ENCODE measurements around the gene AP4B1.
"Not testable (repeated sequence)": the region's sequence is repeated elsewhere in the genome, so short reads cannot be mapped to it uniquely, and the experiment has no call there.

Gene AP4B1

DNA sequence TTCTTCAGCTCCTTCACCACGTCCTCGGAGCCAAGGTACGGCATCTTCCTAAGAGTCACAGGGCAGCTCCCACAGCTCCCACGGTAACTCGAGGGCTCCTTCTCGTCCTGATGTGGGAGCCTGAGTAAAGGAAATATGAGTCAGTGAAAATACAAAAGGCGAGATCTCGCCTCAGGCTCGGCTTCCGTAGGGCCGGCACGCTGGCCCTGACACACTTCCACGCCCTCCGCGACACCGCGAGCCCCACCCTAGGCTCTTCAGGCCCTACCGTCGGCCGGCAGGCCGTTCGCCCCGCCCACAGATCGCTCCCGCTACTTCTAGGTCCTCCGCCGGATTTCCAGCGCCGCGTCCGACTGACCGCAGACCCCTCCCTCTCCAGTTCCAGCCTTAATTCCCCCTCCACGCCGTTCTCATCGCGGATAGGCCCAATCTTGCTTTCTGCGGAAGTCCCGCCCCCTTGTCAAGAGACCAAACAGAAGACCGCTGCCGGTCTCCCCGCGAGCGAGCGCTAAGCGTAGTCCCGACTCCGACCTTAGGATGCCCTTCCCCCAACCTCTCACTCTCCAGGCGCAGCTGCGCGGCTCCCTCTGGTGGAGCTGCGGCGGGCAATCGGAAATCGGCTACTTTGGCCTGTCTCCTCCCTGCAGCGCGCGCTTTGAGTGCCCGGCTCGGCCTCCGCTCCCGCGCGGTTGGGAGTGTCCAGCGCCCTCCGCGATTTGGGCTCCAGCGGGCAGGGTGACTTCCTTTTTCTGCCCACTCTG is at the start of gene AP4B1, which contains the start of gene DCLRE1B:
Gene AP4B1, minus strand, starts transcription at position 126 of the 761 bp plus-strand sequence. Its CDS starts 82 bp downstream, at position 44.
Gene DCLRE1B, plus strand, starts transcription at position 653 of the 761 bp plus-strand sequence. CDS start 261 bp downstream, outside the sequence.
- Histone ChIP-seq H3K36me3 (ENCODE audit: insufficient read depth, low read length) (peaks cover 10% of the 10 kb centered on the region; the same call in 1 of the 2 replicates), H3K4me1 (ENCODE audit: insufficient read depth, low read length) (peaks cover 3% of the 10 kb centered on the region), H3K9me3 (ENCODE audit: control insufficient read depth, insufficient read depth, low read length) (no peaks in the 10 kb centered on the region), H3K9ac (ENCODE audit: low read depth, low read length) (peak within 1 kb of the TSS; percentile 94)

DNA sequence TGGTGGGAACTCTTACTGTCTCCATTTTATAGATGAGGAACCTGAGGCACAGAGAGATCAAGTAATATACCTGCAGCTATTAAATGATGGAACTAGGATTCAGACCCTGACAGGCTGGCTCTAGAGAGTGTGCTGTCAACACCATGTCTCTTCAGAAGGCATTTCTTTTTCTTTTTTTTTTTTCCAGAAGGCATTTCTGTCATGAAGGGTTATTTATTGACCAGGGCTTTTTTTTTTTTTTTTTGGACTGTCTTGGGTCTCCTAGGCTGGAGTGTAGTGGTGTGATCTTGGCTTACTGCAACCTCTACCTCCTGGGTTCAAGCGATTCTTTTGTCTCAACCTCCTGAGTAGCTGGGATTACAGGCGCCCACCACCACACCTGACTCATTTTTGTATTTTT is 47.1 kb upstream of the AP4B1 start:
- H3K36me3 ChIP-seq (ENCODE audit: insufficient read depth, low read length): no peaks in the 10 kb centered on the region; the same call in 1 of the 2 replicates

DNA sequence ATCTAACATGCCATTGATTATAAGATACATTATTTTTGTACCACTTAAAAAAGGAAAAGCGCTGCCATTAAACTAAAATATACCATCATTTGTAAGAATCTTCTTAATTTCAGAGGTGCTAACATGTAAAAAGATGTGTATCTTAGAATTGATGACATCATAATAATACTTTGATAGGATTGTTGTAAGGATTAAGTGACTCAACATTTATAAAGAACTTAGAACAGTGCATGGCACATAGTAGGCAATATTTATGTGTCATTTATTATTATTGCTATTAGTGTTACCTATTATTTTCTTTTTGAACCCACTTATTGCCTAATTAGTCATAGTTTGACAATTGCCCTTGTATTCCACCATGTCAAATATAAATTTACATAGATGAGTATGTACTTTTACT is 46.3 kb upstream of the AP4B1 start:
- no peaks in the 10 kb centered on the region for H3K36me3 ChIP-seq (ENCODE audit: insufficient read depth, low read length)
- no peaks in the 10 kb centered on the region for H3K9me3 ChIP-seq (ENCODE audit: control insufficient read depth, insufficient read depth, low read length)
- H3K4me1 ChIP-seq (ENCODE audit: insufficient read depth, low read length): peaks cover 4% of the 10 kb centered on the region; the same call in 1 of the 2 replicates
- H3K9ac ChIP-seq (ENCODE audit: low read depth, low read length): no peak overlapping the region

More for the DNA sequence above, 47.1 kb upstream of the AP4B1 start:
- no peak overlapping the region for H3K9ac ChIP-seq (ENCODE audit: low read depth, low read length)
- no peaks in the 10 kb centered on the region for H3K9me3 ChIP-seq (ENCODE audit: control insufficient read depth, insufficient read depth, low read length)
- no peaks in the 10 kb centered on the region; the same call in 1 of the 2 replicates for H3K4me1 ChIP-seq (ENCODE audit: insufficient read depth, low read length)

DNA sequence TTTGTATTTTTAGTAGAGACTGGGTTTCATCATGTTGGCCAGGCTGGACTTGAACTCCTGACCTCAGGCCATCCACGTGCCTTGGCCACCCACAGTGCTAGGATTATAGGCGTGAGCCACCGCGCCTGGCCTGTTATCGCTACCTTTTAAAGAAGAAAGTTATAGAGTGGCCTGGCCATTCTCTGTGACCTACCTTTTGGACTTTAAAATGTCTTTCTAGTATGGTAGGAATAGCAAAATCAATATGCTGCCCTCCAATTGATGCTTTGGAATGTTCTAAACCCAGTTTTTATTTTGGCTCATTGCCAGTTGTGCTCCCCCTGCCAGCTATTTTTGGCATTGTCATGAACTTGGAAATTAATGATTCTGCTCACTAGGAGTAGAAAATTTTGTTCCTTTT is 44.4 kb upstream of the AP4B1 start:
- Histone ChIP-seq H3K36me3 (ENCODE audit: insufficient read depth, low read length) (no peaks in the 10 kb centered on the region), H3K9me3 (ENCODE audit: control insufficient read depth, insufficient read depth, low read length) (no peaks in the 10 kb centered on the region), H3K4me1 (ENCODE audit: insufficient read depth, low read length) (peaks cover 5% of the 10 kb centered on the region; the same call in 1 of the 2 replicates), H3K9ac (ENCODE audit: low read depth, low read length) (no peak overlapping the region)

DNA sequence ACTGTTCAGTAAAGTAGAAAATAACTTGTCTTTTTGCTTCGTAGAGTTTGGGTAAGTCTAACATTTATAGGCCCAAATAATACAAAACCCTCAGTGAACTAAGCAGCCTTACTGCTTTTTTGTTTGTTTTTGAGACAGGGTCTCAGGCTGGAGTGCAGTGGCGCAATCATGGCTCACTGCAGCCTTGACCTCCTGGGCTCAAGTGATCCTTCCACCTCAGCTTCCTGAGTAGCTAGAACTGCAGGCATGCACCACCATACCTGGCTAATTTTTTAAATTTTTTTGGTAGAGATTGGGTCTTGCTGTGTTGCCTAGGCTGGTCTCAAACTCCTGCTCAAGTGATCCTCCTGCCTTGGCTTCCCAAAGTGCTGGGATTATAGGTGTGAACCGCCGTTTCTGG is 43.6 kb upstream of the AP4B1 start:
- not testable (repeated sequence) for H3K36me3 ChIP-seq (ENCODE audit: insufficient read depth, low read length); H3K9me3 ChIP-seq (ENCODE audit: control insufficient read depth, insufficient read depth, low read length); H3K9ac ChIP-seq (ENCODE audit: low read depth, low read length); H3K4me1 ChIP-seq (ENCODE audit: insufficient read depth, low read length)

DNA sequence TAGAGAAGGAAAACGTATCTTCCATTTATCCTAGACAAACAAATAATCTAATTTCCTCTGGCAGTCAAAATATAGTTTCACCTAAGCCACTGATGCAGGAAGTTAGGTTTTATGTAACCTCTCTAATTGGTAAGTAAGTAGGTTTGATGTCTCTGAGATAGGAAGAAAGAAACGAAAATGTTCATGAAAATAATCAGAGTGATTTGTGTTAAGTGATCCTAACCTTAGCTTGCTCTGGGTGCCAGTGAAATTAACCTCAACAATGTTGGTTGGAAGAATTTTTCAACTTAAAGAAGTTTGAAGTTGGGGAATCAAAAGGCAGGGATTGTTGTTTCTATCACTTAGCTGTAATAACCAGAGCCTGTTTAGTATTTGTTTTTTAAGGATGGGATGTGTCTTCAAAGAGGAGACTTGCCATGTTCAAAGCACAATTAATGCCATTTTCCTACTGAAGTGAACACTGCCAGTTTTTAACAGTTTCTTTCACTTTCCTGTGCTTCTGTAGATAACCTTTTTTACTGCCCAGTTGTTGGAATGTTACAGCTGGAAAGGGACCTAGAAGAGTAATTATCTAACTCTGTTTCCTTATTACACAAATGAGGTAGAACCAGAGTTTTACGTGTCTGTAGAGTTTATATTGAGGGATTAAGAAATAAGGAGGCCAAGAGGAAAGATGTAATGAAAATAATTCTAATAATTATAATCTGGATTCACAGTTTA is 42.9 kb upstream of the AP4B1 start:
- Histone ChIP-seq H3K9me3 (ENCODE audit: control insufficient read depth, insufficient read depth, low read length) (no peaks in the 10 kb centered on the region), H3K36me3 (ENCODE audit: insufficient read depth, low read length) (no peaks in the 10 kb centered on the region), H3K4me1 (ENCODE audit: insufficient read depth, low read length) (peaks cover 5% of the 10 kb centered on the region; the same call in 1 of the 2 replicates), H3K9ac (ENCODE audit: low read depth, low read length) (no peak overlapping the region)

DNA sequence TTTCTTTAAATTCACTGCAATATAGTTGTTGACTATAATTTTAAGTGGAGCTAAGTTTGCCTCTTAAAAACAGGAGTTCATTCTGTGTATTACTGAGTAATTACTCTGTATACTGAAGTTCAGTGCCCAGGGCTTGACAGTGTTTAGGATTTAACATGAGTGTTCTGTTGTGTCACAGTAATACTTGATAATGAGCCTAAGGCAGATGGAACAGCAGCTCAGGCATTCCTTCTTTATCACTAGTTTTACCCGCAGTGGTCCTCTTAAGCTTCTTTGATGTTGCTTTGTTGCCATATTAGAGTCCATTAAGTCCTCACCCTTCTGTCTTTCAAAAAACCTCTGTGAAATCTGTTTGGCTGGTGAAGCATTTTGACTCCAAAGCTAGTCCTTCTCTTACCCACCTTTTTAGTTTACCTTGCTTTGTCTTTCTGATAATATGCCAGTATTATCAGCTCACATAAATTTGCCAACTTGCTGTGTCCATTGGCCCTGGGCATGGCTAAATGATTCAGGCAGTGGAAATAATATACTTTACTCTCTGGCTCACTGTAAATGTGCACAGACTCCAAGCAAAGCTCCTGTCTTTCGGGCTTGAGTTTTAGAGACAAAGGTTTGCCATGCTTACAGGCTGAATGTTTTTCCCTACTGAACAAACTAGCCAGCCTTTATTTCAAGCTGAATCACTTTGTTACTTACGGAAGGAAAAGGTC is 42.2 kb upstream of the AP4B1 start:
- no peak overlapping the region for H3K9ac ChIP-seq (ENCODE audit: low read depth, low read length)

DNA sequence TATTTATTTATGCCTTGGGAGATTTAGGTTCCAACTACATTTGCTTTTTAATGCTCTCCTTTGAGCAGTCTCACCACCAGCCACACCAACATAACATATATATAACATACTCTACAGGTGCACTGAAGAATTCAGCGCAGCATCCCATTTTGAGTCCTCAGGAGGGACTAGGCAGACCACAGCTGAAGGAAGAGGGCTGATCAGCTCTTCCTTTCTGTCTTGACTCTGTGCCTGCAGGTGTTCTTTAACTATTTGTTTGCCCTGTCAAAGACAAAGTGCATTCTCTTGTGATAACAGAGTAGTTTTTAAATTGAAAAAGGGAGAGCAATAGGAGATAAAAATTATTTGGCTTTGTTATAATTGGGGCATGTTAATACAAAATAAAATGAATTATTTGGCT is 41.5 kb upstream of the AP4B1 start:
- H3K36me3 ChIP-seq (ENCODE audit: insufficient read depth, low read length): 0 out of 2 replicates have a peak, but pooled peaks cover 2% of the 10 kb centered on the region
- H3K9ac ChIP-seq (ENCODE audit: low read depth, low read length): no peak overlapping the region
- no peaks in the 10 kb centered on the region for H3K9me3 ChIP-seq (ENCODE audit: control insufficient read depth, insufficient read depth, low read length)
- H3K4me1 ChIP-seq (ENCODE audit: insufficient read depth, low read length): peaks cover 5% of the 10 kb centered on the region; the same call in 1 of the 2 replicates

More for the DNA sequence above, 42.2 kb upstream of the AP4B1 start:
- Histone ChIP-seq H3K9me3 (ENCODE audit: control insufficient read depth, insufficient read depth, low read length) (no peaks in the 10 kb centered on the region), H3K36me3 (ENCODE audit: insufficient read depth, low read length) (no peaks in the 10 kb centered on the region), H3K4me1 (ENCODE audit: insufficient read depth, low read length) (peaks cover 5% of the 10 kb centered on the region; the same call in 1 of the 2 replicates)

DNA sequence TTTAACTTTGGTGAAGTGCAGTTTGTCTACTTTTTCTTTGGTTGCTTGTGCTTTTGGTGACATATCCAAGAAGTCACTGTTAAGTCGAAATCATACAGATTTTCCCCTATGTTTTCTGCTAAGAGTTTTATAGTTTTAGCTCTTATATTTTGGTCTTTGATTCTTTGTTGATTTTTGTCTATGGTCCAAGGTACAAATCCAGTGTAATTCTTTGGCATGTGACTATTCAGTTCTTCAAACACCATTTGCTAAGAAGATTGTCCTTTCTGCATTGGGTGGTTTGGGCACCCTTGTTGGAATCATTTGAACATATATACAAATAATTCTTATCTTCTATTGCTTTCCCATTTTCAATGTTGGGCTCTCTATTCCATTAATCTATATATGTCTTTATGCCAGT is 40.7 kb upstream of the AP4B1 start:
- H3K9ac ChIP-seq (ENCODE audit: low read depth, low read length): no peak overlapping the region
- no peaks in the 10 kb centered on the region for H3K9me3 ChIP-seq (ENCODE audit: control insufficient read depth, insufficient read depth, low read length)
- peaks cover 5% of the 10 kb centered on the region; the same call in 1 of the 2 replicates for H3K4me1 ChIP-seq (ENCODE audit: insufficient read depth, low read length)
- 0 out of 2 replicates have a peak, but pooled peaks cover 6% of the 10 kb centered on the region for H3K36me3 ChIP-seq (ENCODE audit: insufficient read depth, low read length)

DNA sequence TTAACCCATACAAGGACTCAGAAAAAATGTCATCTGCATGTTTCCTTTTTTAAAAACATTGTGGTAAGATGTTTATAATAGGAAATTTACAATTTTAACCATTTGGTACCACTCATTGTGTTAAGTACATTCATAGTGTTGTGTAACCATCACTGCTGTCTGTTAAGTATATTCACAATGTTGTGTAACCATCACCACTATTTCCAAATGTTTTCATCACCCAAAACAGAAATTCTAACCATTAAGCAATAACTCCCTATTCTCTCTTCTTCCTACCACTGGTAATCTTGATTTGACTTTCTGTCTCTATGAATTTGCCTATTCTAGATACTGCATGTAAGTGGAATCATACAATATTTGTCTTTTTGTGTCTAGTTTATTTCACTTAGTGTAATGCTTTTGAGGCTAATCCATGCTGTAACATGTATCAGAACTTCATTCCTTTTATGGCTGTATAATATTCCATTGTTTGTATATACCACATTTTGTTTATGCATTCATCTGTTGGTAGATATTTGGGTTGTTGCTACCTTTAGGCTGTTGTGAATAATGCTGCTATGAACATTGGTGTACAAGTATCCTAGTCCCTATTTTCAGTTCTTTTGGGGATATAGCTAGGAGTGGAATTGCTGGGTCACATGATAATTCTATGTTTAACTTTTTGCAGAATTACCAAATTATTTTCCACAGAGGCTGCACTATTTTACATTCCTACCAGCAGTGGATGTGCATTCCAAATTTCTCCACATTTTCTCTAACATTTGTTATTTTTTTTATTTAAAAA is 38.6 kb upstream of the AP4B1 start:
- no peak overlapping the region for H3K9ac ChIP-seq (ENCODE audit: low read depth, low read length)
- H3K4me1 ChIP-seq (ENCODE audit: insufficient read depth, low read length): peaks cover 5% of the 10 kb centered on the region; the same call in 1 of the 2 replicates
- H3K9me3 ChIP-seq (ENCODE audit: control insufficient read depth, insufficient read depth, low read length): no peaks in the 10 kb centered on the region
- 0 out of 2 replicates have a peak, but pooled peaks cover 6% of the 10 kb centered on the region for H3K36me3 ChIP-seq (ENCODE audit: insufficient read depth, low read length)

DNA sequence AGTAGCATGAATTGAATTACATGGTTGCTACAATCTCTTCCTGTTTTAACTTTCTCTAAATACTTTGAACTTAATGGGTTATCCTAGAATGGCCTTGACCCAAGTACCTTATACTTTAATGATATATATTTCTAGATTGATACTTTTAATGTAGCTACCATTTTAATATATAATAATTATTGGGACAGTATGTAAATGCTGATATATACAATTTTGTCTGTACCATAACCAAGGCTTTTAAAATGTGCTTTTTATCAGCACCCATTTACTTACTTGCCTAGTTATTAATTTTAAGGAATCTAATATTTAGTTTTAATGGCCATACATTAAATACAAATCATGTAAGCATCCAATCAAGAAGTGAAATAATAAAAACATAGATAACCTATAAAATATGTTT is 37.9 kb upstream of the AP4B1 start:
- Histone ChIP-seq H3K36me3 (ENCODE audit: insufficient read depth, low read length) (0 out of 2 replicates have a peak, but pooled peaks cover 6% of the 10 kb centered on the region), H3K9me3 (ENCODE audit: control insufficient read depth, insufficient read depth, low read length) (no peaks in the 10 kb centered on the region), H3K9ac (ENCODE audit: low read depth, low read length) (no peak overlapping the region), H3K4me1 (ENCODE audit: insufficient read depth, low read length) (peaks cover 5% of the 10 kb centered on the region; the same call in 1 of the 2 replicates)

DNA sequence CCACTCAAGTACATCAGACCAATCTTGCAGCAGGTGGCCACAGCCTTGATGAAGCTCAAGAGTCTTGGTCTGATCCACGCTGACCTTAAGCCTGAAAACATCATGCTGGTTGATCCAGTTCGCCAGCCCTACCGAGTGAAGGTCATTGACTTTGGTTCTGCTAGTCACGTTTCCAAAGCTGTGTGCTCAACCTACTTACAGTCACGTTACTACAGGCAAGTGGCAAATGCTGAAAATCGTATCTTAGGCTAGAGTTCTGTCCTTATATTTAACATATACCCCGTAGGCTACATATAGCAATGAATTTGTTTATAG is 36.6 kb upstream of the AP4B1 start:
- Histone ChIP-seq H3K9ac (ENCODE audit: low read depth, low read length) (no peak overlapping the region), H3K4me1 (ENCODE audit: insufficient read depth, low read length) (0 out of 2 replicates have a peak, but pooled peaks cover 7% of the 10 kb centered on the region), H3K36me3 (ENCODE audit: insufficient read depth, low read length) (0 out of 2 replicates have a peak, but pooled peaks cover 6% of the 10 kb centered on the region), H3K9me3 (ENCODE audit: control insufficient read depth, insufficient read depth, low read length) (no peaks in the 10 kb centered on the region)

DNA sequence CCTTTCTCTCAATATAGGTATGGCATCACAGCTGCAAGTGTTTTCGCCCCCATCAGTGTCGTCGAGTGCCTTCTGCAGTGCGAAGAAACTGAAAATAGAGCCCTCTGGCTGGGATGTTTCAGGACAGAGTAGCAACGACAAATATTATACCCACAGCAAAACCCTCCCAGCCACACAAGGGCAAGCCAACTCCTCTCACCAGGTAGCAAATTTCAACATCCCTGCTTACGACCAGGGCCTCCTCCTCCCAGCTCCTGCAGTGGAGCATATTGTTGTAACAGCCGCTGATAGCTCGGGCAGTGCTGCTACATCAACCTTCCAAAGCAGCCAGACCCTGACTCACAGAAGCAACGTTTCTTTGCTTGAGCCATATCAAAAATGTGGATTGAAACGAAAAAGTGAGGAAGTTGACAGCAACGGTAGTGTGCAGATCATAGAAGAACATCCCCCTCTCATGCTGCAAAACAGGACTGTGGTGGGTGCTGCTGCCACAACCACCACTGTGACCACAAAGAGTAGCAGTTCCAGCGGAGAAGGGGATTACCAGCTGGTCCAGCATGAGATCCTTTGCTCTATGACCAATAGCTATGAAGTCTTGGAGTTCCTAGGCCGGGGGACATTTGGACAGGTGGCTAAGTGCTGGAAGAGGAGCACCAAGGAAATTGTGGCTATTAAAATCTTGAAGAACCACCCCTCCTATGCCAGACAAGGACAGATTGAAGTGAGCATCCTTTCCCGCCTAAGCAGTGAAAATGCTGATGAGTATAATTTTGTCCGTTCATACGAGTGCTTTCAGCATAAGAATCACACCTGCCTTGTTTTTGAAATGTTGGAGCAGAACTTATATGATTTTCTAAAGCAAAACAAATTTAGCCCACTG is 36.0 kb upstream of the AP4B1 start:
- Histone ChIP-seq H3K9ac (ENCODE audit: low read depth, low read length) (no peak overlapping the region), H3K4me1 (ENCODE audit: insufficient read depth, low read length) (peaks cover 9% of the 10 kb centered on the region; the same call in 1 of the 2 replicates), H3K36me3 (ENCODE audit: insufficient read depth, low read length) (0 out of 2 replicates have a peak, but pooled peaks cover 6% of the 10 kb centered on the region), H3K9me3 (ENCODE audit: control insufficient read depth, insufficient read depth, low read length) (no peaks in the 10 kb centered on the region)

All from ES-I3 (cell line).